Measurements from ENCODE around the gene POLN.

POLN gene

DNA sequence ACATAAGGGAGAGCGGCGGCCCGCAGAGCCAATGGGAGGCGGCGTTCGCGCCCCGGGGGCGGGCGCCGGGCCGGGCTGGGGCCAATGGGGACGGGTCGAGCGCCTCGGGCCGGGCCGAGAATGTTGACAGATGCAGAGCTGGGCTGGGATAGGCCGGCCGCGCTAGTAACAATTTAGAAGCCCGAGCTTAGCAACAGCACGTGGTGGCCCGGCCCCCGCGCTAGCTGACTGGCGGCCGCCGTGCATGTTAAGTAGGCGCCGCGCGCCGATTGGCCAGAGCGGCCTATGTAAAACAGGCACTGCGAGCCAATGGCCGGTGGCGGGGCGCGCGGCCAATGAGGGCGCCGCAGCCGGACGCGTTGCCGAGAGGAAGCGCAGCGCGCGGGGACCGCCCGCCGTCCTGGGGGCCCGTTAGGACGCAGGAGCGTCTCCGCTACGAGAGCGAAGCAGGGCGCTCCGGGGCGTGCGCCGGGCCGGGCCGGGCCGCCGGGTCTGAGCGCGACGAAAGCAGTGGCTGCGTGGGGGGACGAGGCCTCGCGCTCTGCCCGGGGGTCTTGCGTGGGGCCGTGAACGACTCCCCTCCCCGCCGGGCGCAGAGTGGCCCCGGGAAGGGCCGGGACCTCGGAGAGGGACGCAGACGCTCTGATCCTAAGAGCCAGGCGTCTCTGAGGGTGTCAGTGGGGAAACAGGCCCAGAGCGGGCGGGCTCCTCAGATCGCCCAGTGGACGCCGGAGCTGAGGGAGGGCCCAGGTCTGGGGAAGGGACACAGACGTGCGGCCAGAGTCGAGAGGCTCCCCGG is 20.4 kb upstream of the POLN start:
- Histone ChIP-seq H3K27ac (ENCODE audit: insufficient read depth in 1 of 2, low read depth in 1 of 2, low read length in 2 of 2, poor library complexity in 1 of 2, severe bottlenecking in 2 of 2) (peak overlapping the region; percentile 82 to 88), H3K4me3 (ENCODE audit: control insufficient read depth in 1 of 7, extremely low read depth in 1 of 7, insufficient read depth in 4 of 7, low read depth in 2 of 7, low read length in 6 of 7) (peak overlapping the region; percentile 57 to 84 (median 75)), H3K4me1 (ENCODE audit: control extremely low read depth in 1 of 4, control insufficient read depth in 4 of 4, insufficient read depth in 4 of 4, low read length in 3 of 4) (peaks cover 0 to 31% (median 20%) of the 10 kb centered on the region in 4 experiments), H3K27me3 (replicated peaks in 2 of 5; ENCODE audit: control insufficient read depth in 4 of 5, insufficient read depth in 5 of 5, low read length in 4 of 5) (no peaks in the 10 kb centered on the region), H3K9me3 (ENCODE audit: control extremely low read depth in 1 of 5, control insufficient read depth in 4 of 5, insufficient read depth in 2 of 5, low read depth in 1 of 5, low read length in 4 of 5) (no peaks in the 10 kb centered on the region), H3K36me3 (ENCODE audit: control insufficient read depth in 4 of 4, insufficient read depth in 4 of 4, low read length in 3 of 4) (peaks cover 0 to 22% (median 8%) of the 10 kb centered on the region in 4 experiments)
- peak; percentile 99 to 100 (median 100) for DNase-seq
- CTCF ChIA-PET, result interaction anchor here (0.6 to 1.3 kb wide), 7 partner anchors 18 to 226 kb away, joined by 3 to 5 read pairs (median 3); no protein-coding TSS in a partner anchor
- WGBS (ENCODE audit: insufficient coverage), result under 1% methylated on average over 83 of the region's 98 CpGs
- POLR2A ChIA-PET, result interaction anchor here (0.6 to 1.9 kb wide), 15 partner anchors 13 to 153 kb away, joined by 3 to 9 read pairs (median 4); partner anchors contain the start of genes HAUS3 and POLN

DNA sequence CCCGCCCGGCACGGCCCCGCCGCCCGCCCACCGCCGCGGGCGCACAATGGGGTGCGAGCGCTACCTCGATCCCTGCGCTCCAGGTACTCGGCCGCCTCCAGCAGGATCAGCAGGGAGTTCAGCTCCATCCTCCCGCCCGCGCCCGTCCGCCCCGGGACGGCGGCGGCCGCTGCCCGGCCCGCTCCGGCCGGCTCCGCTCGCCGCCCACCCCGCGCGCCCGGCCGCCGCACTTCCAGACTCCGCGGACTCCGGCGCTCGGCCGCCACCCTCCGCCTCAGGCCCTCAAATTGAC is 19.9 kb upstream of the POLN start, which contains the start of gene MXD4:
MXD4 (minus strand) TSS at position 257 of the 292 bp plus-strand sequence; CDS start at position 128, 129 bp downstream.
- no peak for DNase-seq
- Histone ChIP-seq H3K4me1 (ENCODE audit: control extremely low read depth in 1 of 4, control insufficient read depth in 4 of 4, insufficient read depth in 4 of 4, low read length in 3 of 4) (peaks cover 0 to 33% (median 20%) of the 10 kb centered on the region in 4 experiments), H3K4me3 (ENCODE audit: control insufficient read depth in 1 of 7, extremely low read depth in 1 of 7, insufficient read depth in 4 of 7, low read depth in 2 of 7, low read length in 6 of 7) (peak within 1 kb of the TSS; percentile 57 to 89 (median 80)), H3K27me3 (replicated peaks in 2 of 5; ENCODE audit: control insufficient read depth in 4 of 5, insufficient read depth in 5 of 5, low read length in 4 of 5) (no peaks in the 10 kb centered on the region), H3K27ac (ENCODE audit: insufficient read depth in 1 of 2, low read depth in 1 of 2, low read length in 2 of 2, poor library complexity in 1 of 2, severe bottlenecking in 2 of 2) (peak within 1 kb of the TSS; percentile 82 to 88), H3K9me3 (ENCODE audit: control extremely low read depth in 1 of 5, control insufficient read depth in 4 of 5, insufficient read depth in 2 of 5, low read depth in 1 of 5, low read length in 4 of 5) (no peaks in the 10 kb centered on the region), H3K36me3 (ENCODE audit: control insufficient read depth in 4 of 4, insufficient read depth in 4 of 4, low read length in 3 of 4) (peaks cover 0 to 28% (median 10%) of the 10 kb centered on the region in 4 experiments)
- CTCF ChIA-PET, result interaction anchor here (1.0 to 1.3 kb wide), 3 partner anchors 17 to 151 kb away, joined by 3 to 5 read pairs (median 4); no protein-coding TSS in a partner anchor
- POLR2A ChIA-PET, result interaction anchor here (0.6 to 1.9 kb wide), 14 partner anchors 12 to 154 kb away, joined by 3 to 9 read pairs (median 5); partner anchors contain the start of genes HAUS3 and POLN
- 0% methylated on average over 43 of the region's 46 CpGs for WGBS (ENCODE audit: insufficient coverage)

DNA sequence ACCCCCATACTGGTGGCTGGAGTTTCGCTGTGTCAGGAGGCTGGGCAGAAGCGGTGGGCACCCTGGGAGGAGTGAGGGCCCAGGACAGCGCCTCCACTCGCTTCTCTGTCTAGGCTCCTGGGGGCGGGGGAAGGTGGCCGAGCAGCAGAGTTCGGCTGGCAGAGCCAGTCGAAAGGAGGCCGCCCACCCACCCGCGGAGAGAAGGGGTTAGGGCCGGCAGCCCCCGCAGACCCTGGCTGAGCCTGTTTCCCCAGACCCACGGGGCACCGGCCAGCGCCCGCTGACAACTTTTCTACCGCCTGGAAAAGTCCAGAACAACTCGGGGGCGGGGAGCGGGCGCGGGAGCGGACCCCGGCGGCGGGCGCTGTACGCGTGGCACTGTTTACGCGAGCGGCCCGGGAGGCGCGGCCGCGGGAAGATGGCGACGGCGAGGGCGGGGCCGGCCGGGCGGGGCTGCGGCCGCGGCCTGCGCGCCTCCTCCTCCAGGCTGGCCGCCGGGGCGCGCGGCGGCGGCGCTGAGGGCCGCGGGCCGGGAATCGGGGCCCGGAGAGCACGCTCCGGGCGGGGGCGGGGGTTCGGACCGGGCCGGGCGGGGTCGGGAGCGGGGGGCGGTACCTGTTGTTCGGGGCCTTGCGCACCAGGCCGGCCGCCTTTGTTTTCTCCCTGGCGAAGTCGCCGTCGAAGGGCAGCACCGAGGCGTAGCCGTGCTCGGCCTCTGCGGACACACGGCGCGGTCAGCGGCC is 19.4 kb upstream of the POLN start:
- Histone ChIP-seq H3K27me3 (replicated peaks in 2 of 5; ENCODE audit: control insufficient read depth in 4 of 5, insufficient read depth in 5 of 5, low read length in 4 of 5) (no peaks in the 10 kb centered on the region), H3K36me3 (ENCODE audit: control insufficient read depth in 4 of 4, insufficient read depth in 4 of 4, low read length in 3 of 4) (peaks cover 0 to 33% (median 10%) of the 10 kb centered on the region in 4 experiments), H3K9me3 (ENCODE audit: control extremely low read depth in 1 of 5, control insufficient read depth in 4 of 5, insufficient read depth in 2 of 5, low read depth in 1 of 5, low read length in 4 of 5) (no peaks in the 10 kb centered on the region), H3K4me3 (ENCODE audit: control insufficient read depth in 1 of 7, extremely low read depth in 1 of 7, insufficient read depth in 4 of 7, low read depth in 2 of 7, low read length in 6 of 7) (peak overlapping the region; percentile 57 to 89 (median 80)), H3K27ac (ENCODE audit: insufficient read depth in 1 of 2, low read depth in 1 of 2, low read length in 2 of 2, poor library complexity in 1 of 2, severe bottlenecking in 2 of 2) (peak overlapping the region; percentile 68 to 72), H3K4me1 (ENCODE audit: control extremely low read depth in 1 of 4, control insufficient read depth in 4 of 4, insufficient read depth in 4 of 4, low read length in 3 of 4) (peaks cover 0 to 33% (median 20%) of the 10 kb centered on the region in 4 experiments)
- WGBS (ENCODE audit: insufficient coverage), result under 1% methylated on average over 81 of the region's 91 CpGs
- POLR2A ChIA-PET, result interaction anchor here (1.9 kb wide), 1 partner anchor 14 kb away, joined by 9 read pairs; no protein-coding TSS in a partner anchor
- CTCF ChIA-PET, result interaction anchor here (0.9 to 1.6 kb wide), 4 partner anchors 13 to 105 kb away, joined by 3 to 5 read pairs (median 3); no protein-coding TSS in a partner anchor
- DNase-seq, result peak; percentile 15 to 63 (median 56)

DNA sequence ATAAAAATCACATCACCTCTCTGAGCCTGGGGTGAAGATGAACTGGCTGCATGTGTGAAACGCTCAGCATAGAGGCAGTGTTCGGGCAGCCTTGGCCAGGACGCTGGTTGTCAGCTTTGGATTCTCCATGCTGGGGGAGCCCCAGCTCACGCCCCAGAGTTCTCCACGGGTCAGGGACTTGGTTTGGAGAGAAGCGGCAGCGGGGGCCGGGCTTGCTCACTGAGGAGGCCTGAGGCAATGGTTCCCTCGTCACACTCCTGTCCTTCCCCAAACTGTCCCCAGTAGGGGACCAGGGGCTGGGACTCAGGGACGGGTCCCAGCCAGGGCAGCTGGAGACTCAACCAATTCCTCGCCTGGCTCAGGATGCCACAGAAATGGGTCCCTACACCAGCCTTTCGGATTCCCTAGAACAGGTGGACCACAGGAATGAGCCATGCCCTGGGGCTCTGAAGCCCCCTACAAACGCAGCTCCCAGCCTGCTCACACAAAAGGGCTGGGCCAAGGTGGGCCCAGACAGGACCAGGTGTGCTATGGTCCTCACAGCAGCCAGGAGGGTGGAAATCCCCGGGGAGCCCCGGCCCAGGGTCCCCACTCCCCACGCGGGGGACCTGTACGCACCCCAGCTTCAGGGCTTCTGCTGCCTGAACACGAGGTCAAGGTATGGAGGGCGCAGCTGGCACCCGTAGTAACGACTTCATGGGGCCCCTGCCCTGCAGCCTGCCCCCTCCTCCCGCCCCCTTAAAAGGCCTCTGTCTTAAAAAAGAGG is 18.6 kb upstream of the POLN start:
- Histone ChIP-seq H3K27me3 (replicated peaks in 2 of 5; ENCODE audit: control insufficient read depth in 4 of 5, insufficient read depth in 5 of 5, low read length in 4 of 5) (no peaks in the 10 kb centered on the region), H3K36me3 (ENCODE audit: control insufficient read depth in 4 of 4, insufficient read depth in 4 of 4, low read length in 3 of 4) (peaks cover 0 to 41% (median 10%) of the 10 kb centered on the region in 4 experiments), H3K4me3 (ENCODE audit: control insufficient read depth in 1 of 7, extremely low read depth in 1 of 7, insufficient read depth in 4 of 7, low read depth in 2 of 7, low read length in 6 of 7) (peak overlapping the region; percentile 57 to 89 (median 80)), H3K9me3 (ENCODE audit: control extremely low read depth in 1 of 5, control insufficient read depth in 4 of 5, insufficient read depth in 2 of 5, low read depth in 1 of 5, low read length in 4 of 5) (no peaks in the 10 kb centered on the region), H3K4me1 (ENCODE audit: control extremely low read depth in 1 of 4, control insufficient read depth in 4 of 4, insufficient read depth in 4 of 4, low read length in 3 of 4) (peaks cover 0 to 33% (median 20%) of the 10 kb centered on the region in 4 experiments), H3K27ac (ENCODE audit: insufficient read depth in 1 of 2, low read depth in 1 of 2, low read length in 2 of 2, poor library complexity in 1 of 2, severe bottlenecking in 2 of 2) (peak overlapping the region in 1 of 2 experiments; percentile 68)
- ChIA-PET POLR2A (interaction anchor here (1.2 to 1.3 kb wide), 2 partner anchors 13 to 22 kb away, joined by 3 to 4 read pairs; no protein-coding TSS in a partner anchor), CTCF (interaction anchor here (0.7 to 2.1 kb wide), 4 partner anchors 11 to 106 kb away, joined by 3 to 4 read pairs (median 4); no protein-coding TSS in a partner anchor)
- WGBS (ENCODE audit: insufficient coverage), result 69% methylated on average over 22 of the region's 23 CpGs
- DNase-seq, result no peak

DNA sequence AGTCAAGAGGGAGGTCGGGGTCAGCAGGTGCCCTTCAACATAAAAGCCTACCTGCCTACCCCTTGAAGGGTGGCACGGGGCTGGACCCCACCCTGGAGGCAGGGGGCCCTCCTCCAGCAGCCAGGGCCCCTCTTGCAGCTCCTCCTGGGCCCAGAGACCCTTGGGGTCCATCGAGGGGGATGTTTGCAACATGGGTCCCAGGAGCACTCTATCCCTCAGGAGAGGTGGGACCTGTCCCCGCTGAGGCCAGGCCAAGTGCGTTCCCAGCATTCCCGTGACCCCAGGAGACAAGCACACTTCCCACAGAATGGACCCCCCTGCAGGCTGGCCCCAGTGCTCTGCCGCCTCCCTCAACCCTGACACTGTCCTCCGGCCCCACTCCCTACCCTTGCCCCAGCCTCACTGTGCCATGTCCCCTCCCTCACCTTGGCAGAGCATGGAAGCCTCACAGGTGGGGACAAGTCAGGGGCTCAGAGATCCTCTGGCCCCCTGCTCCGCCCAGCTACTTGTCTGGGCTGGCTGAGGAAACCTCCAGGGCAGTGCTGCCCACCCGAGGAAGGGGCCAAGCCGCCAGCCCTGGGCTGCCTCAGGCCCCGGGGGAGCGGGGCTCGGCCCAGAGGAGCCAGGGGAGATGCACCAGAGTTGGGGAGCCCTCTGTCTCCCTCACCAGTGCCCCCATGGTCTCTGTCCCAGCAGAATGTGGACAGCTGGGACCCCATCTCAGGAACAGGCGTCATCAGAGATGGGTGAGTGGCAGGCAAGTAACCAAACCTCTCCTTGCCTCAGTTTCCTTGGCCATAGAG is 17.8 kb upstream of the POLN start:
- H3K27ac ChIP-seq (ENCODE audit: insufficient read depth in 1 of 2, low read depth in 1 of 2, low read length in 2 of 2, poor library complexity in 1 of 2, severe bottlenecking in 2 of 2), result peak overlapping the region in 1 of 2 experiments; percentile 68
- no peak for DNase-seq
- H3K9me3 ChIP-seq (ENCODE audit: control extremely low read depth in 1 of 5, control insufficient read depth in 4 of 5, insufficient read depth in 2 of 5, low read depth in 1 of 5, low read length in 4 of 5), result no peaks in the 10 kb centered on the region
- no peaks in the 10 kb centered on the region for H3K27me3 ChIP-seq (replicated peaks in 2 of 5; ENCODE audit: control insufficient read depth in 4 of 5, insufficient read depth in 5 of 5, low read length in 4 of 5)
- peak overlapping the region in 4 of 7 experiments; percentile 4 to 89 (median 44) for H3K4me3 ChIP-seq (ENCODE audit: control insufficient read depth in 1 of 7, extremely low read depth in 1 of 7, insufficient read depth in 4 of 7, low read depth in 2 of 7, low read length in 6 of 7)
- ChIA-PET CTCF (interaction anchor here (0.7 to 2.1 kb wide), 3 partner anchors 10 to 13 kb away, joined by 3 to 4 read pairs (median 4); no protein-coding TSS in a partner anchor), POLR2A (interaction anchor here (1.1 to 1.3 kb wide), 3 partner anchors 9 to 22 kb away, joined by 3 to 4 read pairs (median 3); no protein-coding TSS in a partner anchor)
- WGBS (ENCODE audit: insufficient coverage), result 93% methylated on average over 9 of the region's 15 CpGs
- H3K36me3 ChIP-seq (ENCODE audit: control insufficient read depth in 4 of 4, insufficient read depth in 4 of 4, low read length in 3 of 4), result peaks cover 2 to 48% (median 14%) of the 10 kb centered on the region in 4 experiments
- peaks cover 0 to 33% (median 20%) of the 10 kb centered on the region in 4 experiments for H3K4me1 ChIP-seq (ENCODE audit: control extremely low read depth in 1 of 4, control insufficient read depth in 4 of 4, insufficient read depth in 4 of 4, low read length in 3 of 4)

Measured in common myeloid progenitor, CD34-positive (primary cell).